Kidney (tissue), 14 donors: ENCODE results near the gene DLGAP1. TPM values are rescaled to one million over a fixed set of nuclear protein-coding genes. Genes with fewer than 3 reads are reported as not detected.

ENCODE experiments used
- DNase-seq, 5 donors: peaks; one replicate each; pipeline ENCODE4 v3.0.0-alpha.2; 2013 to 2020
- FAIRE-seq: peaks from 2 replicates; lab custom pipeline; 2012; peaks lifted over from hg19 to GRCh38; lab: Jason Lieb, UNC
- H3K27ac ChIP-seq, 2 donors: one replicate each; pipeline ENCODE4 v1.7.0; 2013; ENCODE audit warnings: low read depth in 2 of 2, low read length in 2 of 2, inconsistent platforms in 1 of 2
- H3K27me3 ChIP-seq: one replicate; pipeline ENCODE4 v1.7.1; 2013; ENCODE audit warnings: low read length, inconsistent platforms; ENCODE audit not compliant: control insufficient read depth, insufficient read depth
- H3K36me3 ChIP-seq, 3 donors: one replicate each; pipeline versions ENCODE4 v1.7.0 to v1.7.1; 2013; ENCODE audit warnings: low read length in 3 of 3, control low read depth in 1 of 3, inconsistent platforms in 1 of 3; ENCODE audit not compliant: insufficient read depth in 3 of 3, control insufficient read depth in 2 of 3
- H3K4me1 ChIP-seq, 3 donors: one replicate each; pipeline versions ENCODE4 v1.7.0 to v1.7.1; 2013; ENCODE audit warnings: low read length in 3 of 3, inconsistent platforms in 1 of 3, low read depth in 1 of 3; ENCODE audit not compliant: control insufficient read depth in 2 of 3, insufficient read depth in 2 of 3
- H3K4me3 ChIP-seq, 3 donors: one replicate each; pipeline versions ENCODE4 v1.7.0 to v1.8.1; 2013; ENCODE audit warnings: low read length in 3 of 3, control low read depth in 1 of 3, inconsistent platforms in 1 of 3
- H3K9ac ChIP-seq, 3 donors: one replicate each; pipeline versions ENCODE4 v1.7.0 to v1.7.1; 2013; ENCODE audit warnings: low read length in 3 of 3, control low read depth in 1 of 3, inconsistent platforms in 1 of 3
- H3K9me3 ChIP-seq, 3 donors: one replicate each; pipeline versions ENCODE4 v1.7.0 to v1.7.1; 2013; ENCODE audit warnings: low read length in 3 of 3, control low read depth in 1 of 3, inconsistent platforms in 1 of 3; ENCODE audit not compliant: control insufficient read depth in 2 of 3, insufficient read depth in 1 of 3
- intact Hi-C: fragments of 100-400 bp; cut with DNase I; formaldehyde crosslinking; loops from one replicate; pipeline ENCODE4 v1.11.1; 2022
- polyA plus RNA-seq: library from polyadenylated mRNA; stranded (reverse); fragments of 350-450 nt; fragmentation: Illumina TruSeq; extraction: RNeasy Lipid Tissue Mini Kit (QIAGEN cat#74804); gene quantifications from one replicate; pipeline ENCODE4 v1.2.3, GENCODE V29; 2014; ENCODE audit warnings: low read depth, low replicate concordance; ENCODE audit not compliant: insufficient read depth
- total RNA-seq: library from RNA; stranded (reverse); fragmentation: NEBNext Ultra II Directional; extraction: Animal tissue kit (Norgen Biotek cat#: 25700); gene quantifications from one replicate; pipeline ENCODE4 v1.2.1, GENCODE V29; 2021
- TF ChIP-seq, protein P1 (sequence below): IDR thresholded peaks from 3 replicates; pipeline ENCODE4 v1.5.1; 2012; ENCODE audit warnings: mild to moderate bottlenecking, moderate library complexity, borderline replicate concordance; ENCODE audit not compliant: insufficient read depth; ENCODE audit errors: extremely low read depth
- donor health status: control.
- donor health status: control.
- donor health status: control.
- donor health status: control.
- donor health status: control.
- donor health status: DM: yes; HTN: yes; CAD: no.
- donor health status: Normal renal cell carcinoma (clear cell type).

Gene DLGAP1
- total and polyA plus RNA-seq, 2 donors from 2014 or later, result 1.2 to 32.8 TPM

DNA sequence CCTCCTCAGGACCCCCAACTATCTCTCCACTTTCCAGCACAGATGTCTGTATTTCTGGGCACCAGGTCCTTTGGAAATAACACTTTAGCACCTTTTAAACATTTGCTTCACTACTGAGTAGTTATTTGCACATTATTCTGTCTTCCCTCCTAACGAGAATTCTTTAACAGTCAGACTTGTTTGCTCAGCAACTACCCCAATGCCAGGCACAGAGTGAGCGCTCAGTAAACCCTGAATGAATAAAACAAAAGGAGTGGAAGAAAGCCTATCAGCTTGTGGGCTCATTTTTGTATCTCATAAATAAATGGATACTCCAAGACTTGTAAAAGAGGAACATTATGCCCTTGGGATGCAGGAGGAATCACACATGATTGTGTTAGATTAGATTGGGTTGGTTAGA, 554.8 kb downstream of the DLGAP1 start:
- TF ChIP-seq, protein P1, sequence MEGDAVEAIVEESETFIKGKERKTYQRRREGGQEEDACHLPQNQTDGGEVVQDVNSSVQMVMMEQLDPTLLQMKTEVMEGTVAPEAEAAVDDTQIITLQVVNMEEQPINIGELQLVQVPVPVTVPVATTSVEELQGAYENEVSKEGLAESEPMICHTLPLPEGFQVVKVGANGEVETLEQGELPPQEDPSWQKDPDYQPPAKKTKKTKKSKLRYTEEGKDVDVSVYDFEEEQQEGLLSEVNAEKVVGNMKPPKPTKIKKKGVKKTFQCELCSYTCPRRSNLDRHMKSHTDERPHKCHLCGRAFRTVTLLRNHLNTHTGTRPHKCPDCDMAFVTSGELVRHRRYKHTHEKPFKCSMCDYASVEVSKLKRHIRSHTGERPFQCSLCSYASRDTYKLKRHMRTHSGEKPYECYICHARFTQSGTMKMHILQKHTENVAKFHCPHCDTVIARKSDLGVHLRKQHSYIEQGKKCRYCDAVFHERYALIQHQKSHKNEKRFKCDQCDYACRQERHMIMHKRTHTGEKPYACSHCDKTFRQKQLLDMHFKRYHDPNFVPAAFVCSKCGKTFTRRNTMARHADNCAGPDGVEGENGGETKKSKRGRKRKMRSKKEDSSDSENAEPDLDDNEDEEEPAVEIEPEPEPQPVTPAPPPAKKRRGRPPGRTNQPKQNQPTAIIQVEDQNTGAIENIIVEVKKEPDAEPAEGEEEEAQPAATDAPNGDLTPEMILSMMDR, result no peak
- intact Hi-C loops, result no loop called here
- no peak overlapping the region for H3K9ac ChIP-seq
- no peaks in the 10 kb centered on the region for H3K4me1 ChIP-seq
- DNase-seq, result no peak
- H3K36me3 ChIP-seq, result no peaks in the 10 kb centered on the region
- no peaks in the 10 kb centered on the region for H3K9me3 ChIP-seq
- no peaks in the 10 kb centered on the region for H3K27me3 ChIP-seq
- no peak for FAIRE-seq
- H3K4me3 ChIP-seq, result no peak overlapping the region
- no peak overlapping the region for H3K27ac ChIP-seq

DNA sequence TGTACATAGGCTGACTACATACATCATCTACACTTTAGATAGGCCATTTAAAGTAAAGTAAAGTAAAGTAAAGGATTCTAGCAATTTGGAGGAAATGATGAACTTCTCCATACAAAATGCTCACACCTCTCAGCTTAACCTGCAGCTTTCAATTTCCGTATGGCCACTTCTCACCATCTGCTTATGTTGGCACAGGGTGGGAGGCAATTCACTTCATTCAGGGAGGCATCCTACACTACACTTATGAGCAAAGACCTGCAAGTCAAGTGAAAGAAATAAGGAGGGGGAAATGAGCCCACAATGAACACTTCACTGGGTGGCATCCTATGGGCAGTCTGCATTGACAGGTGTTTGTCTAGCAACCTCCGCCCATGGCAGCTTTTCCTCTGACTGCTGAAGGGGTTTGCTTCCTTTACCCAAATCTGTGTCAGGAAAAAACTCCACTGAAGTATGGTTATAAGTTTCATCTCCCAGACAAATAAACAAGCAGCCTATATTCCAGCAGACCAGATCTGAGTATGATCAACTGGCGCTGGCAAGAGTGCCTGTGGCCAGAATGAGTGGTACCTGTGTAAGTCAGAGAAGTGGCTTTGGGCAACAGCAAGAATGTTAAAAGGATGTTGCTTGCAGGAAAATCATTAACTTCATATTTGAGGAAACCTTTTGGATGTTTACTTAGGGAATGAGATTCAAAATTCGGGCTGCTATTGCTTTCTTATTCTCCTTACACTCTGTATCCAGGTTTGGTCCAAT, 556.1 kb downstream of the DLGAP1 start:
- DNase-seq, result no peak
- no peak overlapping the region for H3K9ac ChIP-seq

DNA sequence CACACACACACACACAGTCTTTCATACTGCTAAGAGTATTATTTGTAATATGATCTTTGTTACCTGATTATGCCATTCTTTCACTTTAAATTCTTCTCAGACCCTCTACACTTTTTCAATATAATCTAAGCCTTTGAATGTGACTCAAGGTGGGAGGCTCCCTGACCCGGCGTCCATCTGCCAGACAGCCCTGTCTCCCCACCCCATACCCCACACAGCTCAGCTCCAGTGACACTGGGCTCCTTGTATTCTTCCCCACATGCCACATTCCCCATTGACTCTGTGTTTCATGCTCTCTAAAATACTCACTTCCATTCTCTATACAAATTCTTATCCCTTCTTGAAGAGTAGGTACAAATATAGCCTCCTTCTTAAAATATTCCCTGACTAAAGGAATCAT, 563.0 kb downstream of the DLGAP1 start:
- Histone ChIP-seq H3K4me1 (no peaks in the 10 kb centered on the region), H3K9me3 (no peaks in the 10 kb centered on the region), H3K36me3 (no peaks in the 10 kb centered on the region), H3K27ac (no peak overlapping the region), H3K27me3 (no peaks in the 10 kb centered on the region), H3K9ac (no peak overlapping the region), H3K4me3 (no peak overlapping the region)
- intact Hi-C loops, result no loop called here
- FAIRE-seq (no peak), DNase-seq (no peak)
- TF ChIP-seq, protein P1, result no peak

More for the DNA sequence above, 556.1 kb downstream of the DLGAP1 start:
- Histone ChIP-seq H3K27me3 (no peaks in the 10 kb centered on the region), H3K9me3 (no peaks in the 10 kb centered on the region), H3K4me3 (no peak overlapping the region), H3K36me3 (no peaks in the 10 kb centered on the region), H3K4me1 (no peaks in the 10 kb centered on the region), H3K27ac (no peak overlapping the region)
- FAIRE-seq, result no peak
- TF ChIP-seq, protein P1, result no peak
- intact Hi-C loops, result no loop called here
